K562 (cell line): ENCODE results near the gene BBLN. TPM values are rescaled to one million over a fixed set of nuclear protein-coding genes. Genes with fewer than 3 reads are reported as not detected.

Source experiments
- BACH1 ChIP-seq: fragments of 200-800 bp; sonication (Bioruptor generic); IDR thresholded peaks from 2 replicates; pipeline ENCODE4 v1.6.1; 2016; ENCODE audit warnings: missing genetic modification characterization, missing compliant biosample characterization
- DPF2 ChIP-seq: fragments of 450-650 bp; IDR thresholded peaks from 2 replicates; pipeline ENCODE4 v1.6.1; 2016
- E4F1 ChIP-seq: fragments of 250-450 bp; sonication (Bioruptor Pico); IDR thresholded peaks from 2 replicates; pipeline ENCODE4 v1.5.0; 2021; ENCODE audit warnings: mild to moderate bottlenecking, borderline replicate concordance
- JUN ChIP-seq, 2 experiments: sonication (generic) in 1 of 2; formaldehyde crosslinking in 1 of 2; IDR thresholded peaks; 2 replicates each; pipeline versions ENCODE4 v1.6.1 to v1.8.0; 2012 to 2022; ENCODE audit warnings: borderline replicate concordance in 2 of 2, mild to moderate bottlenecking in 2 of 2, improper control_type of control experiment in 1 of 2, low read depth in 1 of 2, low read length in 1 of 2, missing genetic modification reagents in 1 of 2
- KLF1 ChIP-seq: fragments of 450-650 bp; IDR thresholded peaks from 2 replicates; pipeline ENCODE4 v1.6.1; 2016; ENCODE audit warnings: missing genetic modification characterization, missing compliant biosample characterization
- MLLT1 ChIP-seq, 2 experiments: fragments of 450-650 bp; IDR thresholded peaks; 2 replicates each; pipeline ENCODE4 v1.6.1; 2016
- MTA1 ChIP-seq: fragments of 450-650 bp; IDR thresholded peaks from 2 replicates; pipeline ENCODE4 v1.6.1; 2017; ENCODE audit warnings: borderline replicate concordance
- NR3C1 ChIP-seq: sonication (generic); formaldehyde crosslinking; IDR thresholded peaks from 2 replicates; pipeline ENCODE4 v1.8.1; 2022; ENCODE audit warnings: missing genetic modification reagents
- TGIF2 ChIP-seq: sonication (generic); formaldehyde crosslinking; IDR thresholded peaks from 2 replicates; pipeline ENCODE4 v1.8.1; 2022; ENCODE audit warnings: mild to moderate bottlenecking, missing genetic modification reagents, moderate library complexity
- THRA ChIP-seq: fragments of 450-650 bp; IDR thresholded peaks from 2 replicates; pipeline ENCODE4 v1.6.1; 2017; ENCODE audit warnings: mild to moderate bottlenecking, moderate library complexity
- ZNF318 ChIP-seq, 2 experiments: fragments of 450-650 bp; IDR thresholded peaks; 2 replicates each; pipeline ENCODE4 v1.6.1; 2016; ENCODE audit warnings: mild to moderate bottlenecking in 2 of 2, borderline replicate concordance in 1 of 2, low read depth in 1 of 2, moderate library complexity in 1 of 2
- ZNF507 ChIP-seq: conservative IDR thresholded peaks from 2 replicates; pipeline ENCODE4 v1.6.1; 2017; ENCODE audit warnings: missing genetic modification characterization, missing compliant biosample characterization
- polyA plus RNA-seq, 8 experiments: library from polyadenylated mRNA; depleted of rRNA in 4 of 8; stranded (reverse) in 5 of 8; unstranded in 3 of 8; fragments of >200 nt; fragmentation: Nextera tagmentation in 2 of 8; fragmentation: Illumina TruSeq in 1 of 8; extraction: Ambion mirVana in 2 of 8; extraction: Trizol in 1 of 8; gene quantifications; 2 replicates each; pipeline versions ENCODE4 v1.2.1 to v1.2.3, GENCODE V29; 2011 to 2014; ENCODE audit warnings: inconsistent platforms in 1 of 8, missing spikeins in 1 of 8
- total RNA-seq, 7 experiments: library from RNA; depleted of rRNA in 6 of 7; stranded (reverse); fragments of >200 nt in 6 of 7; fragmentation: Illumina TruSeq in 2 of 7; extraction: Trizol in 2 of 7; gene quantifications; 2 replicates each; pipeline versions ENCODE4 v1.2.1 to v1.2.3, GENCODE V29; 2011 to 2021; ENCODE audit warnings: low replicate concordance in 1 of 7

BBLN gene
- total and polyA plus RNA-seq, 9 of the 15 experiments (the other 6 are each of a cell fraction or from before 2014, with no cell fraction given): 4.2 to 331 (median 87.1) TPM

- TF ChIP-seq E4F1 (no peak), DPF2 (no peak), MLLT1 (IDR thresholded peaks at IDR 0.05) (peak in 1 of 2 experiments; percentile 57; a peak in 1 of 4 replicates), BACH1 (tag) (peak; percentile 50; the same call in 1 of the 2 replicates), NR3C1 (CRISPR knock-in tag) (no peak), ZNF318 (IDR thresholded peaks at IDR 0.05; ENCODE audit: borderline replicate concordance in 1 of 2, low read depth in 1 of 2) (0 out of 4 replicates have a peak, but pooled peaks of 1 of the 2 experiments have one; percentile 25), ZNF507 (tag) (no peak), KLF1 (tag) (no peak), TGIF2 (no peak), JUN (IDR thresholded peaks at IDR 0.05; ENCODE audit: borderline replicate concordance, low read depth, low read length) (peak; percentile 56; the same call in 1 of the 2 replicates), JUN (CRISPR knock-in tag; IDR thresholded peaks at IDR 0.05; ENCODE audit: borderline replicate concordance) (no peak), MTA1 (no peak), THRA (no peak)
Observed at GRCh38 chr9:128136816-128137793, 23.0 kb upstream of the BBLN start (continued).
